HG02943 (cell line): Measurements from ENCODE around the gene HNRNPH3.

ENCODE experiments used
- ATAC-seq: cut with Tn5 transposase; IDR thresholded peaks from one replicate; pipeline ENCODE4 v1.9.1; 2021; ENCODE audit warnings: mild to moderate bottlenecking, low read depth, moderate library complexity; ENCODE audit not compliant: unreplicated experiment

Gene HNRNPH3

DNA sequence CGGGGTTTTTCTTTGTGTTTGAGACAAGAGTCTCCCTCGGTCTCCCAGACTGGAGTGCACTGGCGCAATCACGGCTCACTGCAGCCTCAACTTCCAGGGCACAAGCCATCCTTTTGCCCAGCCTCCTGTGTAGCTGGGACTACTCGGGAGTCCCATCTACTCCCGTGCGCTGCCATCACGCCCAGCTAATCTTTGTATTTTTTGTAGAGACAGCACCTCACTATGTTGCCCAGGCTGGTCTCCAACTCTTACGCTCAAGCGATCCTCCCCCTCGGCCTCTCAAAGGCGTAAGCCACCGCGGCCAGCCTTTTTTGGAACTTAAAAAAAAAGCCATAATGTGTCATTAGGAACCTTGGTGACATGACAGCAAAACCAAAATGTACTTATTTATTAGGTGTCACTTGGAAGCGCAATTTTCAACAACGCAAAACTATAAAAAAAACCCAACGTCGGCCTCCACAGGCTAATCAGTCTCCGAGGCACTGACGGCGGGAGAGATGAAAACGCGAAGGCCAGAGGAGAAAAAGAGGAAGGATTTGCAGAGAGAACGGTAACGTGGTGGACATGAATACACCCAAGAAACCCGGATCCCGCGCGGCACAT is 911 bp upstream of the HNRNPH3 start:
- ATAC-seq: no peak

DNA sequence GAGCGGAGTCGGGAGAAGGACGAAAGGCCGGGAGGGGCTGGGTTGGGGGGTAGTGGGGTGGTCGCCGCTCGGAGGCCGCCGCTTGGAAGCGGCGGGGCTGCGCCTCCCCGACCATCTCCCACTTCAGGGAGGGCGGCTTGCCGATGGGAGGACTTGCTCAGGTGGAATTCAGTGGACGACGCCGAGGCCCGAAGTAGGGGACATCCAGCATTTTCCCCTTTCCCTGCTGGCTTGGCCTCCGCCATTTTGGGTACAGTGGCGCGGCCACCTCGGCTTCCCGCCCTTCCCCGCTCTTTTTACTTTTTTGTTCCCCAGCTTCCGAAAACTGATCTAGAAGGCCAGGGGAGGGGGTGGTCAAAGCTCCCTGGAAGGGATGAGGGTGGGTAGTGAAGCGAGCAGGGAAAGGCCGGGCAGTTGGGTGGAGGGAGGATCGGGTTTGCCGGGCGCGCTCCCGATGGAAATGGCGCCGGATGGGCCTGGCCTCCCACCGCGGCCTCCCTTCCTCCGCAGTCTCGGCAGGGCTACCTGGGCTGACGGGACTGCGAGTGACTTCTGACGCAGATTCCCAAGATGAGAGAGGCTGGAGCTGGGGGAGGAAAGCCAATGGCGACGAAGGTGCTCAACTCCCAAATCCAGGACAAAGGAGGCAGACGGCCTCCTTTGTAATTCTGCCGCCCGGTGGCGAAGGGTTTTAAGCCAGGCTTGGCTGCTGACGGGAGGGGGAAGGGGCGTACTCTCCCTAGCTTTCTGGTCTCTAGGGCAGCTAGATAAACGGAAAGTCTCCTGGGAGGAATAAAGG is 594 bp downstream of the HNRNPH3 start, which contains the start of gene PBLD:
Gene PBLD (minus strand): TSS at position 670 of the 799 bp plus-strand sequence. CDS start 26,084 bp downstream, outside the sequence.
- ATAC-seq: peak; percentile 26

DNA sequence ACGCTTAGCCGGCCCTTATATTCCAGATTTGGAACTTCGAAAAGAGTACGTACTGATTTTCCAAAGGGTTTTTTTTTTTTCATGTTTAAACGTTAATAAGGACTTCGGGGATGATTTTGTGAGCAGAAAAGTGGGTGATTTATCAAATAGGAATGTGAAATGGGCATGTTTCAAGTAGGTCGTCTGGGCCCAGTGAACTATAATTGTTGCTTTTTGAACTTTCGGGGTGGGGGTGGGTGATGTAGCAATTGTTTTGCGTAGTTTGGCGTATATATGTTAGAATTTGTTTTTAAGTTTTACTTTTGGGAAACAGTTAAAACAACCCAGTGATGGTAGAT is 1.2 kb downstream of the HNRNPH3 start:
- no peak for ATAC-seq

DNA sequence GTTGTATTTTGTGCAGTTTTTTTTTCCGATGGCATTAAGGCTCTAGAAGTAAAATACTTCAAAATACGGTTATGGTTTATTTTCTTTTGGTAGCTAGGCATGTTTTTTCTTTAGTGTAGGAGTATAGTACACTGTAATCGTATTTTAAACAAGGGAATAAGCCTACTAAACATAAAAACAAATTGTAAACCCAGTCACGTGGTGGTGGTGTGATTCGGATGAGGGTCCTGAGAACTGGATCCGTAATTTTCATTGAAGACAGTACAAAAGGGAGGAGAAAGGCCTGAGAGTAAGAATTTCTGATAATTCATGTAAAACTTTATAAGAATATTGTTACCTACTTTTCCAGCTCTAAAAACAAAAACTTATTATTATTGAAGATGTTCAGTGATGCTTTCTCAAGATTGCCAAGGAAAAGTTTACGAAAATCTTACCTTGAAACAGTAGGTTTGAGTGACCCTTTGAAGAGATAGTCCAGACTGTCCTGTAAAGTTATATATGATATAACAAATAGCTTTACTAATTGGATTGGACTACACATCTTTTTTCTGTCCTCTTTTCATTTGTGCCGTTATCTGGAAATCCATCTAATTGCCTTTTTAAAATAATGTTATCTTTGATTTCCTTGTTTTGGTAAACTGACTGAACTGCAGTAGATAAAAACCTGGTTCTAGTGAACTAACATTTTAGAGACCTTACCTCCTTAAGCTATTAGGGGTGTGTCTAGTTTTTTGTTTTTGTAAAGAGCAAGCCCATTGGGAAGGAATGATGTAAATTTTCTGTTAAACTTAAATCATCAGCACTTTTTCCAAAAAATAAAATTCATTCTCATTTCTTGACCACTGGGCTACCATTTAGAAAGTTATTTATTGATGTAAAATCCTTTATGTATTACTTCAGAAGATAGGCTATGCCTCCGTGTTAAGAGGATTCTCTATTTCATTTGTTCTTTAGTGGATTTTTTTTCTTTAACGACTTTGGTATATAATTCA is 1.9 kb downstream of the HNRNPH3 start:
- no peak for ATAC-seq

DNA sequence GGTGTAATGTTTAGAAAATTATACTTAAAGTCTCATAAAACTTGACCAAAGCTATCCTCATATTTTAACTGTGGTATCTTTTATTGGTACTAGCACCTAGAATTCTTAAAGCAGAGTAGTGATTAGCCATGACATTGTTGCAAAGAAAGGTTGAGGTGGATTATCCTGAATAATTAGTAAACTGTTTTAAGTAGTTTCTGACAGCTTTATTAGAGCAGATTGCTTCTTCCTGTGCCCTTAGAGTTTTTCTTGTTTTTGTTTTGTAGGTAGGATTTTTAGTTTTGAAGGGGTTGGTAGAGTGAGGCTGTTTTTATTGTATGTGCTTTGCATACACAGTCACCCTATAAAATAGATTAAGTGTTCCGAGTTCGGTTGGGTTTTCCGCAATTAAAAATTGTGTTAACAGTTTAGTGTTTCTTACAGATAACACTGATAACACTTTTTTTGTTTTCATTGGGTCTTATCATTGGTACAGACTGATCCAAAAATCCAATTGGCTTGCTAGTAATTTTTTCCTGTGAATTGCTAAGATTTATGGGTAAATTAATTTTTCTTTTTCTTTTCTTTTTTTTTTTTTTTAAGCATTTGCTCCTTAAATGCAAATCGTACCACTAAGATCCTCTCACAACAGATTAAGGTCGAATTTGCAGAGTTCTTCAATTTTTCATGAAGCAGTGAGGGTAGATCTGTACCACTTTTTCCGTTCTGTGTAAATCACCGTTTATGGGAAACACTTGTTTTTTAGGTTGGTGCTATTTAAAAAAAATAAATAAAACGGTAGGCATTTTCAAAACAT is 3.0 kb downstream of the HNRNPH3 start:
- no peak for ATAC-seq

DNA sequence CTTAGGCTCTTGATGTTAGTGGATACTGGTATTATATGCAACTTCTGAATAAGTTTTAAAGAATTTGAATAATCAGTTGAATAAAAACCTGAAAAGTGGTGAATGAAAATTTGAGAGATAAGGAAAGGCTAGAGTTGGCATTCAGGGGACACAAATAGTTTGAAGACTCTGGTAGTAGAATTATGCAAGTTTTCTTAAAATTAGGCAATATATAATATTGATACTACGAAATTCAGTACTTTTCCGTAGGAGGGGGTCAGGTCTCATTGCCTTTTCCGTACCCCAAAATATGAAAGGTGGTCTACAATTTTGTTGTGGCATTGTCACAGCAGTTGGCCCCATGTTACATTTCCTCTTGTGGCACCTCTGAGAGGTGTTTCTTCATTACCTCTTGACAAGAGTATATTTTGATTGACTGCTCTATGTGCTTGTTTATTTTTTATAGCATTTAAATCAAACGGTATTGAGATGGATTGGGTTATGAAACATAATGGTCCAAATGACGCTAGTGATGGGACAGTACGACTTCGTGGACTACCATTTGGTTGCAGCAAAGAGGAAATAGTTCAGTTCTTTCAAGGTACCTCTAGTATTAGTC is 5.0 kb downstream of the HNRNPH3 start:
- no peak for ATAC-seq

DNA sequence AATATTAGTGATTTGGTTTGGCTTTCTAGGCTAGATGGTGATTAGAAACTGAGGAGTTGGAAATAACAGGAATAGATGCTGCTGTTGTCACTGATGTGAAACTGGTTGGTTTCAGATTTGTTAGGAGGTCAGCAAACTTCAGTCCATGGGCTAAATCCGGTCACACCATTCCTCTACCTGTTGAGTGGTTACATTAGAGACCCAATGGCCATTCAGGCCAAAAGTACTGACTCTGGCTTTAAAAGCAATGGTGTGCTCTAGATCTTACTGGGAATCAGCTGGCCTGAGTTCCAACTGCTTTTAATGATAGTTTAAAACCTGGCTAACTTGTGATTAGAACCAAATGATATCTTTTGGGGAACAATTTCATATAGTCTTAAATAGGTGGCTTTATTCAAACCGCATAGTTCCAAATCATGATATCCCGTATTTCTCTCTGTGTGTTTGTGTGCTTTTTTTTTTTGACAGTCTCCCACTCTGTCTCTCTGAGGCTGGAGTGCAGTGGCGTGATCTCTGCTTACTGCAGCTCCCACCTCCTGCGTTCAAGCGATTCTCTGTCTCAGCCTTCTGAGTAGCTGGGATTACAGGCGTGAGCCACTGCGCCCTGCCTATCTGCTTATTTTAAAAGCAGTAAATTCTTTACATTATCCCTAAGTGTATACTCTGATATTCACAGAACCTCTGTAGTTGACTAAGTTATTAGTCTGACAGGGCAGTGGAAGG is 8.7 kb downstream of the HNRNPH3 start:
- ATAC-seq: no peak

DNA sequence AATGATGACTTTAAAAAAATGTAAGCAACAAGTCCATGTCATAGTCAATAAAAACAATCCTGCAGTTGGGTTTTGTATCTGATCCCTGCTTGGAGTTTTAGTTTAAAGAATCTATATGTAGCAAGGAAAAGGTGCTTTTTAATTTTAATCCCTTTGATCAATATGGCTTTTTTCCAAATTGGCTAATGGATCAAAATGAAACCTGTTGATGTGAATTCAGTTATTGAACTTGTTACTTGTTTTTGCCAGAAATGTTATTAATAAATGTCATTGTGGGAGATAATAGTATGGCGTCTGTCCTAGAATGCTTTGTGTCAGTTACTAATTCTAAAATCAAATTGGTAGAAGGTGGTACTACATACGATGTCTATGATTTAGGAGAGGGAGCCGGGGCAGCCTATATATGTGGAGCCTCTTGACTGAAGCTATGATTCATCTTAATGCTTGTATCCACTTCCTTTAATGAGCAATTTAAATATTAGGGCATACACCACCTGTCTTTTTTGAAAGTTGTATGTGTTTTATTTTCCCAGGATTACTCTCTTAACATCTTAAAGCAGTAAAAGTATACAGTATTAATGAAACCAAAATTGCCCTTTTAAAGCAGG is 11.1 kb downstream of the HNRNPH3 start:
- no peak for ATAC-seq

DNA sequence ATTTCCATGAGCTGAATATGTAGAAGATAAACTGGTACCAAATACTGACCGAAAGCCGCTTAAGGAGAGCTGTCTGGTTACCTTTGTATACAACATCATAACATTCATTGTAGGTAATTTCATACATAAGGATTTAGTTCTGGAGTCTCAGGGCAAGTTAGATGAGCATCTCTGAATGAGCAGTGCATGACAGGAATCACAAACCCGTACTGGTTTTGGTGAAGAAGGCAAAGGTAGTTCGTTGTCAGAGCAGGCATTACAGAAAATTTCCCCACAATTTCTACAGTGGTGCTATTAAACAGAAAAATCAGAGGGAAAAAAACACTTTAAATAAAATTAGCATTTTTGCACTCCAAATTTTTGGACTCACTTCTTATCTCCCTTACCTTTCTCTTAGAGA is 13.8 kb downstream of the HNRNPH3 start:
- no peak for ATAC-seq

DNA sequence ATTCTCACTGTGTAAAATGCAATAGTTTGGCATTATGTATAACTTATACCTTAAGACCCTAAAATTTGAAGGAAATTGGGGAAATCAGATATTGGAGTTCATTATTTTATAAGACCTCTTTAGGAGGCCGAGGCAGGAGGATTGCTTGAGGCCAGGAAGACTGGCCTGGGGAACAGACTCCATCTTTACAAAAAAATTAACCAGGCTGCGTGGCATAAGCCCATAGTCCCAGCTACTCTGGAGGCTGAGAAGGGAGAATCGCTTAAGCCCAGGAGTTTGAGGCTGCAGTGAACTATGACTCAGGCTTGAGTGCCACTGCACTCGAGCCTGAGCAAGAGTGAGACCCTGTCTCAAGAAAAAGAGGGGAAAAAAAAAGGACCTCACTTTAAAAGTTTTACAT is 14.9 kb downstream of the HNRNPH3 start:
- no peak for ATAC-seq

DNA sequence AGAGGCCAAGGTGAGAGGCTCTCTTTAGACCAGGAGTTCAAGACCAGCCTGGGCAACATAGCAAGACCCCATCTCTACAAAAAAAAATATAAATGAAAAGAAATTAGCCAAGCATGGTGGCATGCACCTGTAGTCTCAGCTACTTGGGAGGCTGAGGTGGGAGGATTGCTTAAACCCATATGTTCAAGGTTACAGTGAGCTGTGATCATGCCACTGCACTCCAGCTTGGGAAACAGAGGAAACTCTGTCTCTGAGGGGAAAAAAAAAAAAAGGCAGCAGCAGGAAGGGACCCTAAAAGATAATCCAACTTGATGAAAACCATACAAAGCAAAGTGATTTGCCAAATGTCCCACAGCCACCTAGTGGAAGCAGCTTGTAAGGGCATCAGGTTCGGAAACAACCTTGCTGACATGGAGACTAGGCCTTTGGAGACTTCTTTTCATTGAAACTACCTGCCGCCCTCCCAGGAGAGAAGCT is 16.4 kb downstream of the HNRNPH3 start:
- no peak for ATAC-seq

DNA sequence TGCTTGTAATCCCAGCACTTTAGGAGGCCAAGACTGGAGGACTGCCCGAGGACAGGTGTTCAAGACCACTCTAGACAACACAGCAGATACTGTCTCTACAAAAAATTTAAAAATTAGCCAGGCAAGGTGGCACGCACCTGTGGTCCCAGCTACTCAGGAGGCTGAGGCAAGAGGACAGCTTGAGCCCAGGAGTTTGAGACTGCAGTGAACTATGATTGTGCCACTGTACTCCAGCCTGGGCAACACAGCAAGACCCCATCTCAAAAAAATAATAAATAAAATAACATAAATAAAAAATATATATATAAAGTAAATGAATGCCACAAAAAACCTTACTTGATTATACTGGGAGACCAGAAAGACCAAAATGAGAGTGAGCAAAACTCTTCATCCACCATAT is 21.7 kb downstream of the HNRNPH3 start:
- no peak for ATAC-seq

DNA sequence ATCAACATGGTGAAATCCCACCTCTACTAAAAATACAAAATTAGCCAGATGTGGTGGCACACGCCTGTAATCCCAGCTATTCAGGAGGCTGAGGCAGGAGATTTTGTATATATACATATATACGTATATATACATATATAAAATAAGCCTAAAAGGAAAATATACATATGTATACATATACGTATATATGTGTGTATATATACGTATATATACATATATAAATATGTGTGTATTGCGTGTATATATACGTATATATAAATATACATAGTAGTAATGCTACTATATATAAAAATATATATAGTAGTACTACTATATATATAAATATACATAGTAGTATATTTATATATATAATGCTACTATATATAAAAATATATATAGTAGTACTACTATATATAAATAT is 27.3 kb downstream of the HNRNPH3 start:
- no peak for ATAC-seq

DNA sequence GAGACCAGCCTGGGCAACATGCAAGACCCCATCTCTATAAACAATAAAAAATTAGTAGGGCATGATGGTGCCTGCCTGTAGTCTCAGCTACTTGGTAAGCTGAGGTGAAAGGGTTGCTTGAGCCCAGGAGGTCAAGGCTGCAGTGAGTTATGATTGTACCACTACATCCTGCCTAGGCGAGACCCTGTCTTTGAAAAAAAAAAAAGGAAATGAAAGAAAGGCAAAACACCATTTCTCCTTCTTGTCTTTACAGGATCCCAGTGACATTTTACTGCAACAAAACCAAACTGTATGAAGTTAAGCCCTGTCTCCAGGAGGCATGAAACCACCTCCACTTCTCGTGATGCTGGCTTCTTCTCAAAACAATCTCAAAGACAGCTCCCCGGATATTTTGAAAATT is 30.7 kb downstream of the HNRNPH3 start:
- no peak for ATAC-seq

DNA sequence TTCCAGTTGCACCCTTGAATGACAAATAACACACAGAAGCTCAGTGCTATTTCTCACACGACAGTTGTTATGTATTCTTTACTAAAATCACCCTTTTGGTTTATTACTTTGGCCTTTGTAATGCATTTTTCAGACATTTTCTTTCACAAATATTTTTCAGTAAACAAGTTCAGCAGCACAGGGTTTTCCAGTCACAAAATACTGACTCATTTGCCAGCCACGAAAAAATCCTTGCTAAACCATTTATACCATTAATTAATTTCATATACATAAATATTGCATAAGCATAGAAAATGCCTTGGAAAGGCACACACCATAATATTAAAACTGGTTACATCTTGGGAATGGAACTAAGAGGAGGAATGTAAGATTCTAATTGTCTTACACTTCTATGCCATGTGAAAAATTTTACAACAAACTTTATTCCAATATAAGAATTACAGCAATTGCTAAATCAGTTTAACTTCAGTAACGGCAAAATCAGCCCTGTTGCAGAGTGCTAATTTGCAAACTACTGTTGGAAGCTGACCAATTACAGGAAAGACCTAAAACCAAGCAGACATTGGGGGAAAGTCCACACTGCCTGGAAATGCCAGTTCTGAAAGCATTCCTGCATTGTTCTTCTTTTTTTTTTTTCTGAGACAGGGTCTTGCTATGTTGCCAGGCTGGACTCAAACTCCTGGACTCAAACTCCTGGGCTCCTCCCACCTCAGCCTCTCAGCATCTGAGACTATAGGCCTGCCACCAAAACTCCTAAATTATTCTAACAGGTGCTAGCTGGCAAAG is 32.4 kb downstream of the HNRNPH3 start:
- no peak for ATAC-seq

DNA sequence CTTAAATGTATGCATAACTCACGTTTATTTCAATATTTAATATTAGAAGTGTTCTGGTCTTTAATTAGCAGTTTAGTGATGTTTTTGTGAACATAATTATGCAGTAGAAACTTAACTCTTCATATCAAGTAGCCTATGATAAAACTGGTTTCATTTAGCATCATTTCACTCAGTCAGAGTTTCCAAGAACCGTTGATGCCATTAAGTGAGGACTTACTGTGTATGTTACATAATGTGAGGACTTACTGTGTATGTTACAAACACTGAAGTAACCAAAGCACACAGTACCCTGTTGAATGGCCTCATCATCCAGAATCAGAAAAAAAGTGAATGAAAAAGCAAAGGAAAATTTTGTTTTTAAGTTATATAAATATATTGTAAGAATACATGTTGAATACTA is 33.7 kb downstream of the HNRNPH3 start:
- no peak for ATAC-seq

DNA sequence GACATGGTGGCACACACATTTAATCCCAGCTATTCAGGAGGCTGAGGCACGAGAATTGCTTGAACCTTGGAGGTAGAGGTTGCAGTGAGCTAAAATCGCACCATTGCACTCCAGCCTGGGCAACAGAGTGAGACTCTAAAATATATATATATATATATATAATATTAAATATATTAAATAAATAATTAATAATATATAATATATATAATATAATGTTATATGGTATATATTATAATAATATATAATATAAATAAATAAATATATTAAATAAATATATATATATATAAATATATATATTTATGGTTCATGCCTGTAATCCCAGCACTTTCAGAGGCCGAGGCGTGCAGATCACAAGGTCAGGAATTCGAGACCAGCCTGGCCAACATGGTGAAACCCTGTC is 34.7 kb downstream of the HNRNPH3 start:
- no peak for ATAC-seq

DNA sequence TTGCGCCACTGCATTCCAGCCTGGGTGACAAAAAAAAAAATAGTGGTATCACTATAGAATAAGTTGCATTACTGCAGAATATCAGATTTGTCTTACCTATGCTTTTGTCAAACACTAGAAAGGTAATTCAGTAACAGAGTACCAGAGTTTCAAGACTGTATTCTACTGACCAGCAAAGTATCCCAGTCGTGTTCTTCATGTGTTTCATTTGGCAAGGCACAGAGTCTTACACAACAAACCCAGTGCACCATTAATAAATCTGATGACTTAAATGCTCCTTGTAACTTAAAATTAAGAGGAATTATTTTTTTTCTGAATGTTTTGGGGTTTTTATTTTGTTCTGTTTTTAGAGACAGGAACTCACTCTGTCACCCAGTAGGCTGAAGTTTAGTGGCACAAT is 35.3 kb downstream of the HNRNPH3 start:
- no peak for ATAC-seq
